ENCODE results near the gene DNAJC17. TPM values are rescaled to one million over a fixed set of nuclear protein-coding genes. Genes with fewer than 3 reads are reported as not detected.
A peak's percentile ranks its signal among the peaks of the same experiment; 100 is the strongest.

Gene DNAJC17
- total RNA-seq, 1 experiment from 2014 or later: 53.3 TPM

GRCh38 chr15:40737048-40737447, 70.2 kb downstream of the DNAJC17 start:
- intact Hi-C loops (cut with micrococcal nuclease): no loop called here
- ChIA-PET POLR2A (ENCODE audit: unreplicated experiment) (no interaction called here), CTCF (interaction anchor here (0.7 to 1.6 kb wide), 3 partner anchors 121 to 166 kb away, joined by 3 to 5 read pairs (median 3); partner anchors contain the start of gene VPS18)
- Histone ChIP-seq H3K4me3 (ENCODE audit: low read length) (no peak overlapping the region), H3K4me2 (ENCODE audit: low read length) (peak overlapping the region; percentile 43), H3K79me2 (ENCODE audit: low read length) (no peaks in the 10 kb centered on the region), H3F3A (ENCODE audit: low read length, unreplicated experiment) (peaks cover 6% of the 10 kb centered on the region), H3K36me3 (ENCODE audit: low read depth, low read length) (peaks cover 42% of the 10 kb centered on the region), H3K9ac (ENCODE audit: low read length) (no peak overlapping the region), H3K9me3 (ENCODE audit: low read length) (no peaks in the 10 kb centered on the region), H3K27me3 (ENCODE audit: low read length) (no peaks in the 10 kb centered on the region), H3K4me1 (ENCODE audit: insufficient read depth, low read length) (peaks cover 18% of the 10 kb centered on the region), H3K9me2 (replicated peaks; ENCODE audit: low read length) (no peaks in the 10 kb centered on the region), H3K27ac (ENCODE audit: low read length) (peak overlapping the region; percentile 60), H2AFZ (ENCODE audit: low read length) (no peak overlapping the region), H4K20me1 (ENCODE audit: low read length) (no peaks in the 10 kb centered on the region)
- peak; percentile 86 for ATAC-seq
- TF ChIP-seq CTCF (conservative IDR thresholded peaks at IDR 0.05; ENCODE audit: low read depth, low read length): no peak
- no peak for TF ChIP-seq EZH2phosphoT487 (IDR thresholded peaks at IDR 0.05; ENCODE audit: borderline replicate concordance, low read length)
- TF ChIP-seq EZH2 (IDR thresholded peaks at IDR 0.05; ENCODE audit: low read length, unreplicated experiment): no peak
- no TSS peak for BruUV-seq (replicated peaks)
- DNase-seq: peak; percentile 28

GRCh38 chr15:40736575-40736974, 70.7 kb downstream of the DNAJC17 start:
- DNase-seq: peak; percentile 52
- POLR2A ChIA-PET (ENCODE audit: unreplicated experiment): no interaction called here
- H3K9me2 ChIP-seq (replicated peaks; ENCODE audit: low read length): no peaks in the 10 kb centered on the region
- H3K4me2 ChIP-seq (ENCODE audit: low read length): peak overlapping the region; percentile 43
- peak; percentile 68 for ATAC-seq
- H3F3A ChIP-seq (ENCODE audit: low read length, unreplicated experiment): peaks cover 6% of the 10 kb centered on the region
- intact Hi-C loops (cut with micrococcal nuclease): no loop called here
- no peaks in the 10 kb centered on the region for H3K79me2 ChIP-seq (ENCODE audit: low read length)
- no peaks in the 10 kb centered on the region for H3K9me3 ChIP-seq (ENCODE audit: low read length)
- no peaks in the 10 kb centered on the region for H4K20me1 ChIP-seq (ENCODE audit: low read length)
- peak overlapping the region; percentile 60 for H3K27ac ChIP-seq (ENCODE audit: low read length)
- no peak overlapping the region for H3K4me3 ChIP-seq (ENCODE audit: low read length)
- TF ChIP-seq CTCF (conservative IDR thresholded peaks at IDR 0.05; ENCODE audit: low read depth, low read length) (no peak), EZH2phosphoT487 (IDR thresholded peaks at IDR 0.05; ENCODE audit: borderline replicate concordance, low read length) (no peak), EZH2 (IDR thresholded peaks at IDR 0.05; ENCODE audit: low read length, unreplicated experiment) (no peak)
- CTCF ChIA-PET: interaction anchor here (0.7 to 1.6 kb wide), 2 partner anchors 122 to 158 kb away, joined by 3 to 5 read pairs; partner anchors contain the start of gene VPS18
- no peaks in the 10 kb centered on the region for H3K27me3 ChIP-seq (ENCODE audit: low read length)
- no TSS peak for BruUV-seq (replicated peaks)
- peaks cover 46% of the 10 kb centered on the region for H3K36me3 ChIP-seq (ENCODE audit: low read depth, low read length)
- no peak overlapping the region for H3K9ac ChIP-seq (ENCODE audit: low read length)
- H2AFZ ChIP-seq (ENCODE audit: low read length): no peak overlapping the region
- H3K4me1 ChIP-seq (ENCODE audit: insufficient read depth, low read length): peaks cover 18% of the 10 kb centered on the region

GRCh38 chr15:40731034-40731433, 76.2 kb downstream of the DNAJC17 start:
- H2AFZ ChIP-seq (ENCODE audit: low read length): no peak overlapping the region
- H3K9me3 ChIP-seq (ENCODE audit: low read length): no peaks in the 10 kb centered on the region
- peaks cover 29% of the 10 kb centered on the region for H3K36me3 ChIP-seq (ENCODE audit: low read depth, low read length)
- no peak overlapping the region for H3K27ac ChIP-seq (ENCODE audit: low read length)
- TF ChIP-seq EZH2phosphoT487 (IDR thresholded peaks at IDR 0.05; ENCODE audit: borderline replicate concordance, low read length): no peak
- TF ChIP-seq CTCF (conservative IDR thresholded peaks at IDR 0.05; ENCODE audit: low read depth, low read length): no peak
- TF ChIP-seq EZH2 (IDR thresholded peaks at IDR 0.05; ENCODE audit: low read length, unreplicated experiment): no peak
- H3F3A ChIP-seq (ENCODE audit: low read length, unreplicated experiment): peaks cover under 1% of the 10 kb centered on the region
- no peaks in the 10 kb centered on the region for H3K27me3 ChIP-seq (ENCODE audit: low read length)
- BruUV-seq (replicated peaks): no TSS peak
- H4K20me1 ChIP-seq (ENCODE audit: low read length): no peaks in the 10 kb centered on the region
- no peak for ATAC-seq
- ChIA-PET POLR2A (ENCODE audit: unreplicated experiment) (no interaction called here), CTCF (no interaction called here)
- peaks cover 3% of the 10 kb centered on the region for H3K4me1 ChIP-seq (ENCODE audit: insufficient read depth, low read length)
- no peak overlapping the region for H3K4me2 ChIP-seq (ENCODE audit: low read length)
- no peaks in the 10 kb centered on the region for H3K9me2 ChIP-seq (replicated peaks; ENCODE audit: low read length)
- intact Hi-C loops (cut with micrococcal nuclease): loop anchor here (2.0 kb wide), 1 partner anchor 24 kb away; no protein-coding TSS in a partner anchor
- no peaks in the 10 kb centered on the region for H3K79me2 ChIP-seq (ENCODE audit: low read length)
- H3K9ac ChIP-seq (ENCODE audit: low read length): no peak overlapping the region
- DNase-seq: no peak
- H3K4me3 ChIP-seq (ENCODE audit: low read length): no peak overlapping the region

Measured in PC-3 (cell line).